DOHH2 (cell line): Measurements from ENCODE around the gene AMZ1.

Experiments used
- H3F3A ChIP-seq: fragments of 200-600 bp; sonication (generic), shearing (Covaris generic); 2 replicates; pipeline ENCODE4 v1.6.0; 2016; ENCODE audit warnings: antibody characterized with exemption, mild to moderate bottlenecking; ENCODE audit not compliant: control insufficient read depth, insufficient read depth
- H3K27ac ChIP-seq: fragments of 200-600 bp; sonication (generic); 2 replicates; pipeline ENCODE4 v1.5.1; 2014; ENCODE audit warnings: low read depth, mild to moderate bottlenecking, low read length, moderate library complexity
- H3K27me3 ChIP-seq: fragments of 200-600 bp; sonication (generic); 2 replicates; pipeline ENCODE4 v1.6.1; 2014; ENCODE audit warnings: mild to moderate bottlenecking, low read length, mixed read lengths; ENCODE audit not compliant: control insufficient read depth
- H3K36me3 ChIP-seq: fragments of 200-600 bp; sonication (generic); 2 replicates; pipeline ENCODE4 v1.6.1; 2014; ENCODE audit warnings: mild to moderate bottlenecking, low read length, moderate library complexity, mixed read lengths; ENCODE audit not compliant: control insufficient read depth
- H3K4me1 ChIP-seq: fragments of 200-600 bp; sonication (generic); 2 replicates; pipeline ENCODE4 v1.6.1; 2014; ENCODE audit warnings: mild to moderate bottlenecking, low read length, mixed read lengths; ENCODE audit not compliant: control insufficient read depth
- H3K4me2 ChIP-seq: fragments of 200-600 bp; sonication (generic); 2 replicates; pipeline ENCODE4 v1.6.0; 2014; ENCODE audit warnings: mild to moderate bottlenecking, low read length, moderate library complexity
- H3K4me3 ChIP-seq: fragments of 200-600 bp; sonication (generic); 2 replicates; pipeline ENCODE4 v1.5.1; 2014; ENCODE audit warnings: mild to moderate bottlenecking, low read length, mixed read lengths
- H3K79me2 ChIP-seq: fragments of 200-600 bp; sonication (generic); 2 replicates; pipeline ENCODE4 v1.6.1; 2014; ENCODE audit warnings: mild to moderate bottlenecking, low read length, mixed read lengths; ENCODE audit not compliant: control insufficient read depth
- H3K9me2 ChIP-seq: fragments of 200-600 bp; sonication (generic); replicated peaks from 2 replicates; pipeline ENCODE4 v1.6.1; 2014; ENCODE audit warnings: mild to moderate bottlenecking, low read length, mixed read lengths; ENCODE audit not compliant: control insufficient read depth
- H3K9me3 ChIP-seq: fragments of 200-600 bp; sonication (generic); 2 replicates; pipeline ENCODE4 v1.6.1; 2014; ENCODE audit warnings: antibody characterized with exemption, low read length, mixed read lengths; ENCODE audit not compliant: control insufficient read depth, insufficient read depth
- H4K20me1 ChIP-seq: fragments of 200-600 bp; sonication (generic); 2 replicates; pipeline ENCODE4 v1.6.0; 2014; ENCODE audit warnings: low read depth, mild to moderate bottlenecking, antibody characterized with exemption, low read length, moderate library complexity; ENCODE audit not compliant: control insufficient read depth, insufficient read depth
- CTCF ChIP-seq: fragments of 200-600 bp; sonication (generic); IDR thresholded peaks from one replicate; pipeline ENCODE4 v1.5.1; 2014; ENCODE audit warnings: antibody characterized with exemption, mild to moderate bottlenecking, low read depth, low read length; ENCODE audit not compliant: poor library complexity, severe bottlenecking
- EZH2phosphoT487 ChIP-seq: fragments of 200-600 bp; sonication (generic); IDR thresholded peaks from 2 replicates; pipeline ENCODE4 v1.6.1; 2017; ENCODE audit warnings: borderline replicate concordance, mild to moderate bottlenecking, antibody characterized with exemption, low read length, moderate library complexity, mixed read lengths

The AMZ1 gene, protein sequence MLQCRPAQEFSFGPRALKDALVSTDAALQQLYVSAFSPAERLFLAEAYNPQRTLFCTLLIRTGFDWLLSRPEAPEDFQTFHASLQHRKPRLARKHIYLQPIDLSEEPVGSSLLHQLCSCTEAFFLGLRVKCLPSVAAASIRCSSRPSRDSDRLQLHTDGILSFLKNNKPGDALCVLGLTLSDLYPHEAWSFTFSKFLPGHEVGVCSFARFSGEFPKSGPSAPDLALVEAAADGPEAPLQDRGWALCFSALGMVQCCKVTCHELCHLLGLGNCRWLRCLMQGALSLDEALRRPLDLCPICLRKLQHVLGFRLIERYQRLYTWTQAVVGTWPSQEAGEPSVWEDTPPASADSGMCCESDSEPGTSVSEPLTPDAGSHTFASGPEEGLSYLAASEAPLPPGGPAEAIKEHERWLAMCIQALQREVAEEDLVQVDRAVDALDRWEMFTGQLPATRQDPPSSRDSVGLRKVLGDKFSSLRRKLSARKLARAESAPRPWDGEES

DNA sequence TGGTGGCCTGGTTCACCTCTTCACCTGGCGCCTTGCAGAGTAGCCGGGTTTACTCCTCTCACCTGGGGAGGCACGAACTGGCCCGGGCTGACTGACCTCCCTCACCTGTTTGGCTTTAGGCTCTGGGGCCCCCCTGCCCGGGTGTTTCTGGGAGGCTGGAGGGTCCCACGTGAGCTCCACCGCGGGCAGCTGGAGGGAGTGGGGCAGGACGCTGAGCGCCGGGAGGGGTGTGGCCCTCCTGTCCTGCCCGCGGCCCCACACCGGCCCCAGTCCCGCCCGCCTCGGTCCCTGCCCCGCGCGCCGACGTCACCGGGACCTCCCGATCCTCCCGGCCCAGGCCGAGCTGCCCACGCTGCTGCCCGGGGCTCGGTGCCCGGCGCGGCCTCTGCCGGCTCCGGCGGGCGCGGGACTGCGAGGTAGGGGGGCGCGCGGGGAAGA is at the start of gene AMZ1:
Gene AMZ1 (plus strand): TSS at position 322 of the 438 bp plus-strand sequence. CDS start 12,250 bp downstream, outside the sequence.
- Histone ChIP-seq H3K27ac (no peak within 1 kb of the TSS), H3K9me3 (no peaks in the 10 kb centered on the region), H3K4me3 (no peak within 1 kb of the TSS), H3K79me2 (no peaks in the 10 kb centered on the region), H3K27me3 (peaks cover 46% of the 10 kb centered on the region), H4K20me1 (no peaks in the 10 kb centered on the region), H3K36me3 (no peaks in the 10 kb centered on the region), H3K9me2 (no peaks in the 10 kb centered on the region), H3K4me1 (peaks cover 13% of the 10 kb centered on the region), H3F3A (no peaks in the 10 kb centered on the region), H3K4me2 (no peak within 1 kb of the TSS)
- TF ChIP-seq EZH2phosphoT487 (no peak), CTCF (no peak)

DNA sequence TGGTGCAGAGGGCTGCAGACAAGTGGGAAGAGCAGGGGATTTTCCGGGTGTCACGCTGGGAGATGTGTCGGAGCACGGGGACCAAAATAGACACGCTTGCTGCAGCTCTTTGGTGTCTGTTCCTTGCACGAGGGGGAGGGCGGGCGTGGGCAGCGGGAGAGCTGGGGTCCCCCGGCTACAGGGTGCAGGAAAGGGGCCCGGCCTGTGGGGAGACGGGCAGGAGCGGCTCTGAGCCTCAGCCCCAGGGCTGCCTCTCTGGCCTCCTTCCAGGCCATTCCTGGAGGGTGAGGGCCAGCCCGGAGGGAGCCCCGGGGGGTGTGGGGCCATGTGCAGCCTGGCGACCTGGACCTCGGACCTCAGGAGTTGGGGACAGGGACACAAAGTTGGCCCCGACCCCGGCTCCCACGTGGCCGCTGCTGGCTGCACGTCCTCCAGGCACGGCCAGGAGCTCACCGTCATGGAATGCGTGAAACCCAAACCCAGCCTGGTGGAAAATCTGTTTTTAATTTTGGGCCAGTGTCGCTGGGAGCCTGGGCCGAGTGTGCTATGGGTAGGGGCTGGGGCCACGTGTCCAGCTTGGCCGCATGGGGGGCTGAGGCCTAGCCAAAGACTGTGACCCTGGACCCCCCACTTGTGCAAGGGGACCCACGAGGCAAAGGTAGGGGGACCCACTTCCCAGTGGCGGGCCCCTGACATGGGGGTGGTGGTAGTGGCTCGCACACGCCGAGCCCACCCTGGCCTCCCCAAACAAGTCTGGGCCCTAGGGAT is 49.6 kb upstream of the AMZ1 start:
- Histone ChIP-seq H3K9me2 (no peaks in the 10 kb centered on the region), H3K36me3 (no peaks in the 10 kb centered on the region), H3K4me3 (no peak overlapping the region), H3K9me3 (no peaks in the 10 kb centered on the region), H3K27ac (no peak overlapping the region), H3K27me3 (0 out of 2 replicates have a peak, but pooled peaks cover 2% of the 10 kb centered on the region), H3K4me1 (peaks cover 50% of the 10 kb centered on the region), H3K4me2 (no peak overlapping the region), H4K20me1 (0 out of 2 replicates have a peak, but pooled peaks cover 4% of the 10 kb centered on the region), H3K79me2 (no peaks in the 10 kb centered on the region), H3F3A (peaks cover 7% of the 10 kb centered on the region)
- TF ChIP-seq CTCF (no peak), EZH2phosphoT487 (no peak)

DNA sequence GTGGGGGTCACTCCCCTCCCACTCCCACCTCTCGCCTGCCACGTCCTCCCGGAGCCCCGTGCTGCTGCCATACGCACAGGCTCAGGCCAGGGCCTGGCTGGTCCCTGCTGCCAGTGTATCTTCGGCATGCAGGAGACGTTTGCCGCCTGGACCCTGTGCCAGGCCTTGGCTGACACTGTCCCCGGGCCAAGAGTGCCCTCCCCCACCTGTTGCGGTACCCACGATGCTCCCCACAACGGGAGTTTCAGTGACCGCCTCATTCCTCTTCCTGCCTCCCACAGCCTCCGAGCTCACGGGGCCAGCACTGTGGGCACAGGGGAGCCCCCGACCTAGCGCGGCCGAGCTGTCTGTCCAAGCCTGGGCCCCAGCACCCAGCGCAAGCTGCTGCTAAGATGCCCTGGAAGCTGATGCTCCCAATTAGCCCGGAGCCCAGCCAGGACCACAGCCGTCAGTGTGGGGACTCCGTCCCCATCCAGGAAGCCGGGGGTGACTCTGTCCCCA is 48.8 kb upstream of the AMZ1 start:
- Histone ChIP-seq H3K27me3 (no peaks in the 10 kb centered on the region), H3K9me2 (no peaks in the 10 kb centered on the region), H3K27ac (no peak overlapping the region), H4K20me1 (0 out of 2 replicates have a peak, but pooled peaks cover 4% of the 10 kb centered on the region), H3K4me1 (peaks cover 50% of the 10 kb centered on the region), H3K79me2 (no peaks in the 10 kb centered on the region), H3F3A (peaks cover 4% of the 10 kb centered on the region), H3K4me2 (no peak overlapping the region), H3K9me3 (no peaks in the 10 kb centered on the region), H3K36me3 (no peaks in the 10 kb centered on the region), H3K4me3 (no peak overlapping the region)
- no peak for TF ChIP-seq EZH2phosphoT487
- TF ChIP-seq CTCF, result no peak
